ENCODE results near the gene ARID1B. TPM values are rescaled to one million over a fixed set of nuclear protein-coding genes. Genes with fewer than 3 reads are reported as not detected.

The ARID1B gene
- total RNA-seq, 1 experiment from 2014 or later, result 63.9 TPM

DNA sequence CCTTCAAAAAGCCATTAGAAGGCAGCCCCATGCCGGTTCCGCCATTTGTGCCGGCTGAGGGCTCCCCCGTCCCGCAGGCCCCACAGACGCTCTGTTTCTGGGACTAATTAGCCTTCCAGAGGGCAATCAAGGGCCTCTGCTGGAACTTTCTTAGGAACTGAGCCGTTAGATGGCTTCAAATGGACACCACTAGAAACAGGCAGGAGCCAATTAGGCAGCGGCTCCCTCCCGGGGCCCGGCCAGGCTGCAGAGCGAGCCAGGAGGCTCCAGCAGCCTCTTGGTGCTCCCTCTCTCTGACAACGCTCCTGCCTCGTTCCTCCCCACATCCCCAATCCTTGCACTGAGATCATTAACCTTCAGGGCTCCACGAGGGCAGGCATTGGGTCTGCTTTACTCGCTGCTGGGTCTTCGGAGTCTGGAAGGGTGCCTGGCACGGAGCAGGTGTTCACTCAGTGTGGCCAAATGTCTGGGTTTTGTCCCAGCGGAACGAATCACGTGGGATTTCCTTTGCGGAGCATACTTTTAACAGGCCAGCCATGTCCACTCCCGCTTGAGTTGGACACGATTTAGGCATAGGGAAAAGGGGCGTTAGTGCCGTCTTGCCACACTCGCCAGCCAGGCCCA is 447.9 kb downstream of the ARID1B start:
- H3K36me3 Mint-ChIP-seq (ENCODE audit: insufficient read depth, unreplicated experiment), result no peaks in the 10 kb centered on the region
- no peak overlapping the region for H3K27ac Mint-ChIP-seq (ENCODE audit: low read depth, unreplicated experiment)
- intact Hi-C loops (cut with micrococcal nuclease), result no loop called here
- peaks cover 9% of the 10 kb centered on the region for H3K4me1 Mint-ChIP-seq (ENCODE audit: insufficient read depth, unreplicated experiment)
- H3K4me3 Mint-ChIP-seq (ENCODE audit: unreplicated experiment), result no peak overlapping the region
- TF ChIP-seq, protein P1, sequence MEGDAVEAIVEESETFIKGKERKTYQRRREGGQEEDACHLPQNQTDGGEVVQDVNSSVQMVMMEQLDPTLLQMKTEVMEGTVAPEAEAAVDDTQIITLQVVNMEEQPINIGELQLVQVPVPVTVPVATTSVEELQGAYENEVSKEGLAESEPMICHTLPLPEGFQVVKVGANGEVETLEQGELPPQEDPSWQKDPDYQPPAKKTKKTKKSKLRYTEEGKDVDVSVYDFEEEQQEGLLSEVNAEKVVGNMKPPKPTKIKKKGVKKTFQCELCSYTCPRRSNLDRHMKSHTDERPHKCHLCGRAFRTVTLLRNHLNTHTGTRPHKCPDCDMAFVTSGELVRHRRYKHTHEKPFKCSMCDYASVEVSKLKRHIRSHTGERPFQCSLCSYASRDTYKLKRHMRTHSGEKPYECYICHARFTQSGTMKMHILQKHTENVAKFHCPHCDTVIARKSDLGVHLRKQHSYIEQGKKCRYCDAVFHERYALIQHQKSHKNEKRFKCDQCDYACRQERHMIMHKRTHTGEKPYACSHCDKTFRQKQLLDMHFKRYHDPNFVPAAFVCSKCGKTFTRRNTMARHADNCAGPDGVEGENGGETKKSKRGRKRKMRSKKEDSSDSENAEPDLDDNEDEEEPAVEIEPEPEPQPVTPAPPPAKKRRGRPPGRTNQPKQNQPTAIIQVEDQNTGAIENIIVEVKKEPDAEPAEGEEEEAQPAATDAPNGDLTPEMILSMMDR (IDR thresholded peaks at IDR 0.05; ENCODE audit: unreplicated experiment), result no peak
- POLR2A ChIA-PET, result no interaction called here
- no peaks in the 10 kb centered on the region for H3K27me3 Mint-ChIP-seq (ENCODE audit: insufficient read depth, unreplicated experiment)
- BruUV-seq (replicated peaks), result no TSS peak
- H3K9me3 Mint-ChIP-seq (ENCODE audit: unreplicated experiment), result no peaks in the 10 kb centered on the region
- CTCF ChIA-PET, result no interaction called here
- no peak for DNase-seq (ENCODE audit: unreplicated experiment)

DNA sequence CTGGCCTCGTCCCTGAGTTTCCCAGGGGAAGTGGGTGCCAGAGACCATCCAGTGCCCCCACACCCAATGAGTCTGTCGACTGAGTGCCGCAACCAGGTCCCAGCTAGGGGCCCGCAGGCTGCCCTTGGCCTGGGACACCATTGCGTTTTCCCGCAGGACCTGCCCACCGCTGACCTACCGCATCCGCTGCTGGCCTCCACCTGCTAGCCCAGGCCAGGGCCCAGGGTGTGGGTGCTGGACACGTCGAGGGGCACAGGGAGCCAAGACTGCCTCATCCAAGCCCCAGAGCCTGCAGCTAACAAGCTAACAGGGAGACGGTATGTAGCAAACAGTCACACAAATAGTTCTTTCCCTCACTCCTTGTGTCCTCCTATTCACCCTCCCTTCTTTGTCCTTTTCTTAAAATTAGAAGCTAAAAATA is 448.4 kb downstream of the ARID1B start:
- no peaks in the 10 kb centered on the region for H3K9me3 Mint-ChIP-seq (ENCODE audit: unreplicated experiment)
- peaks cover 6% of the 10 kb centered on the region for H3K4me1 Mint-ChIP-seq (ENCODE audit: insufficient read depth, unreplicated experiment)
- ChIA-PET CTCF (no interaction called here), POLR2A (no interaction called here)
- H3K27me3 Mint-ChIP-seq (ENCODE audit: insufficient read depth, unreplicated experiment), result no peaks in the 10 kb centered on the region
- H3K4me3 Mint-ChIP-seq (ENCODE audit: unreplicated experiment), result no peak overlapping the region
- DNase-seq (ENCODE audit: unreplicated experiment), result no peak
- intact Hi-C loops (cut with micrococcal nuclease), result no loop called here
- H3K36me3 Mint-ChIP-seq (ENCODE audit: insufficient read depth, unreplicated experiment), result no peaks in the 10 kb centered on the region
- BruUV-seq (replicated peaks), result no TSS peak
- H3K27ac Mint-ChIP-seq (ENCODE audit: low read depth, unreplicated experiment), result no peak overlapping the region
- TF ChIP-seq, protein P1 (IDR thresholded peaks at IDR 0.05; ENCODE audit: unreplicated experiment), result no peak

DNA sequence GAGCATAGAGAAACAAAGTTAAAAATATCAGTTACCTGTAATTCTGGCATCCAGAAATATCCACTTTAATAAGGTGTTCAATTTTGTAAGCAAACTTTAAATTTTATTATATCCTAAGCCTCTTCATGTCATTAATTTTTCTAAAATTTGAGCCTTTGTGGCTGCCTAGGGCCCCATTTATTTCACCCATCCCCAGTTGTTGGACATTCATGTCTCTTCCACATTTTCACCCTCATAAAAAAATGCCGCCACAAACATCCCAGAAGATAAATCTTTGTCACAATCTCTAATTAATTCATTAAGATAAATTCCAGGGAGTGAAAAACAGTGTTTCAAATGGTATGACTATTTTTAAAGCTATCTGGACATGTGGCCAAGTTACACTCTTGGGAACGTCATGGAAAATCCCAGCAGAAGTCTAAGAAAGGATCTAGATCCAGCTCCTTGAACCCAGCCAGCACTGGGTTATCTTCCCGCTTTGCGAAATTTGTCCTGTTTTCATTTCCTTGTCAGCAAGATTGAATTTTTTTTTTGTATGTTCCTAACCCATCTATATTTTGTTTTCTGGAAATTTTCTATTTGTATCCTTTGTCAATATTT is 448.9 kb downstream of the ARID1B start:
- intact Hi-C loops (cut with micrococcal nuclease), result no loop called here
- TF ChIP-seq, protein P1 (IDR thresholded peaks at IDR 0.05; ENCODE audit: unreplicated experiment), result no peak
- POLR2A ChIA-PET, result no interaction called here

DNA sequence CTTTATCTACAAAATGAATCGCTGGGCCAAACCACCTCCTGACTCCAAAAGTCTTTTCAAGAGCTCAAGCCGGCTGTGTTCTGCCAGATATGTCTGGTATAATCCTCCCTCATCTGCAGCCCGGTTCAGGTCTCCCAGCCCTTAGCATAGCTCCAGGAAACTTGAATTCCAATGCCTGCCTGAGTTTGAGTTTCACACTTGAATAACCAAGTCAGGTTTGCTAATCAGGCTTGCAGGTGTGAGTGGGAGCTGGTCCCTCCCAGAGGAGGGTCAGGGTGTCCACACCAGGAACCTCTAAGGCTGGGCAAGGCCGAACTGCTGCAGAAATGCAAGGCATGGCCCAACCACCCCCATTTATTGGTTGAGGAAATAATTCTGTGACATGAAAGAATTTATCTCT is 449.6 kb downstream of the ARID1B start:
- TF ChIP-seq, protein P1 (IDR thresholded peaks at IDR 0.05; ENCODE audit: unreplicated experiment), result no peak
- Mint-ChIP-seq H3K27me3 (ENCODE audit: insufficient read depth, unreplicated experiment) (no peaks in the 10 kb centered on the region), H3K36me3 (ENCODE audit: insufficient read depth, unreplicated experiment) (no peaks in the 10 kb centered on the region), H3K9me3 (ENCODE audit: unreplicated experiment) (no peaks in the 10 kb centered on the region), H3K4me1 (ENCODE audit: insufficient read depth, unreplicated experiment) (peaks cover under 1% of the 10 kb centered on the region), H3K4me3 (ENCODE audit: unreplicated experiment) (no peak overlapping the region), H3K27ac (ENCODE audit: low read depth, unreplicated experiment) (no peak overlapping the region)
- POLR2A ChIA-PET, result no interaction called here
- CTCF ChIA-PET, result no interaction called here
- no TSS peak for BruUV-seq (replicated peaks)
- intact Hi-C loops (cut with micrococcal nuclease), result no loop called here
- no peak for DNase-seq (ENCODE audit: unreplicated experiment)

More for the DNA sequence above, 448.9 kb downstream of the ARID1B start:
- H3K9me3 Mint-ChIP-seq (ENCODE audit: unreplicated experiment), result no peaks in the 10 kb centered on the region
- peaks cover 6% of the 10 kb centered on the region for H3K4me1 Mint-ChIP-seq (ENCODE audit: insufficient read depth, unreplicated experiment)
- CTCF ChIA-PET, result no interaction called here
- BruUV-seq (replicated peaks), result no TSS peak
- H3K27ac Mint-ChIP-seq (ENCODE audit: low read depth, unreplicated experiment), result no peak overlapping the region
- no peak for DNase-seq (ENCODE audit: unreplicated experiment)
- H3K36me3 Mint-ChIP-seq (ENCODE audit: insufficient read depth, unreplicated experiment), result no peaks in the 10 kb centered on the region
- H3K27me3 Mint-ChIP-seq (ENCODE audit: insufficient read depth, unreplicated experiment), result no peaks in the 10 kb centered on the region
- H3K4me3 Mint-ChIP-seq (ENCODE audit: unreplicated experiment), result no peak overlapping the region

Data from MCF 10A (cell line).